Heart left ventricle (tissue), 16 donors: ENCODE measurements around the gene ITK. TPM values are rescaled to one million over a fixed set of nuclear protein-coding genes. Genes with fewer than 3 reads are reported as not detected.
A peak's percentile ranks its signal among the peaks of the same experiment; 100 is the strongest.

Experiments
- ATAC-seq, 4 donors: fragments of 200-7000 bp; cut with Tn5 transposase; one replicate each; pipeline ENCODE4 v1.9.1; 2020 to 2022; ENCODE audit warnings: moderate library complexity in 4 of 4, mild to moderate bottlenecking in 3 of 4, moderate number of reproducible peaks in 1 of 4
- DNase-seq, 5 donors: peaks; one replicate each; pipeline ENCODE4 v3.0.0-alpha.2; 2020
- H3K27ac ChIP-seq, 12 donors: fragments of 200-600 bp; sonication (generic) in 4 of 12; one replicate each; pipeline versions ENCODE4 v1.5.0 to v1.8.0; 2016 to 2022; ENCODE audit warnings: mild to moderate bottlenecking in 2 of 12
- H3K27me3 ChIP-seq, 9 donors: fragments of 200-600 bp; sonication (generic) in 2 of 9; one replicate each; pipeline versions ENCODE4 v1.5.1 to v1.8.0; 2016 to 2022; ENCODE audit warnings: mild to moderate bottlenecking in 3 of 9
- H3K36me3 ChIP-seq, 9 donors: fragments of 200-600 bp; sonication (generic) in 2 of 9; one replicate each; pipeline versions ENCODE4 v1.5.0 to v1.8.0; 2018 to 2022; ENCODE audit warnings: mild to moderate bottlenecking in 2 of 9
- H3K4me1 ChIP-seq, 12 donors: fragments of 200-600 bp; sonication (generic) in 4 of 12; one replicate each; pipeline versions ENCODE4 v1.5.0 to v1.8.0; 2016 to 2022; ENCODE audit warnings: mild to moderate bottlenecking in 3 of 12
- H3K4me3 ChIP-seq, 12 donors: fragments of 200-600 bp; sonication (generic) in 4 of 12; one replicate each; pipeline versions ENCODE4 v1.5.0 to v1.8.0; 2017 to 2022; ENCODE audit warnings: mild to moderate bottlenecking in 9 of 12, moderate library complexity in 4 of 12
- H3K9me3 ChIP-seq, 12 donors: fragments of 200-600 bp; sonication (generic) in 4 of 12; one replicate each; pipeline versions ENCODE4 v1.5.0 to v1.8.0; 2016 to 2022; ENCODE audit warnings: mild to moderate bottlenecking in 1 of 12
- CTCF ChIP-seq, 12 donors: fragments of 200-600 bp; sonication (generic) in 4 of 12; IDR thresholded peaks; one replicate each; pipeline versions ENCODE4 v1.5.0 to v1.8.0; 2018 to 2022; ENCODE audit warnings: antibody characterized with exemption in 12 of 12, mild to moderate bottlenecking in 5 of 12
- POLR2A ChIP-seq, 2 donors: fragments of 450-650 bp; IDR thresholded peaks; one replicate each; pipeline ENCODE4 v1.6.1; 2017; ENCODE audit warnings: antibody characterized with exemption in 2 of 2, mild to moderate bottlenecking in 2 of 2, moderate library complexity in 2 of 2
- WGBS, 4 donors: extraction: QIAGEN DNeasy Blood & Tissue Kit in 2 of 4; methylation state at CpG; one replicate each; pipeline versions ENCODE4 v1.1.5 to v1.1.7; 2013 to 2018; 5-methylcytosine and 5-hydroxymethylcytosine counted together
- intact Hi-C, 10 donors: fragments of 100-400 bp; cut with DNase I; formaldehyde crosslinking; loops; one replicate each; pipeline versions ENCODE4 v1.11.1 to v1.14.2; 2022
- polyA plus RNA-seq, 2 donors: library from polyadenylated mRNA; stranded (reverse); fragments of 200-250 nt; gene quantifications; one replicate each; pipeline ENCODE4 v1.2.3, GENCODE V29; 2013
- total RNA-seq, 9 donors: library from RNA; depleted of rRNA in 2 of 9; stranded (reverse); fragments of >200 nt in 2 of 9; fragmentation: NEBNext Ultra II Directional in 3 of 9; extraction: Animal tissue kit (Norgen Biotek cat#: 25700) in 3 of 9; gene quantifications; one replicate each; pipeline versions ENCODE4 v1.1.0 to v1.2.4, GENCODE V29; 2016 to 2023
- donor health status: ischemic (EF 13 %, LVEDD 7.1; RV severe dilation, severe dysfunction).
- donor health status: healthy with polysubstance abuse.
- donor health status: DM: no; HTN: yes; CAD: no.
- donor health status: DM: no; HTN: no; CAD: no.
- donor health status: ischemic (EF 25% LVEDD 6.9; RV normal size, moderate dysfunction).
- donor health status: ischemic (EF 25% LVEDD 5.7; RV mildly dilated, moderate dysfunction).
- donor health status: healthy.
- donor health status: DM: yes; HTN: yes; CAD: no.
- donor health status: ischemic (EF 35%, LVEDD 5.7; RV mildly dilated, moderate dysfunction).
- donor health status: nonischemic (EF 11% LVEDD 7.7; RV severe dilation, severe dysfunction).
- donor health status: DM: yes; HTN: yes; CAD: no.
- donor health status: PGD.
- donor health status: ischemic (EF 29% LVEDD 5.4; RV normal size, mild dysfunction).
- donor health status: nonischemic (EF 23%, LVEDD 6.1; RV moderate dilation, normal function).

Gene ITK
- total and polyA plus RNA-seq, 11 donors: 0.09 to 7.3 (median 0.42) TPM

GRCh38 chr5:157300564-157300963 lies 119.9 kb downstream of the ITK start:
- Histone ChIP-seq H3K27me3 (no peaks in the 10 kb centered on the region), H3K27ac (no peak overlapping the region), H3K4me3 (no peak overlapping the region), H3K9me3 (no peaks in the 10 kb centered on the region), H3K36me3 (peaks cover 0 to 35% (median 7%) of the 10 kb centered on the region in 9 donors), H3K4me1 (peaks cover 0 to 9% (median 0%) of the 10 kb centered on the region in 12 donors)
- intact Hi-C loops: loop anchor here in 1 of 10 donors (5.0 kb wide), 1 partner anchor 38 kb away; no protein-coding TSS in a partner anchor
- WGBS, 4 donors: 88 to 94% (median 90%) methylated on average over 10 of the region's 10 CpGs
- ATAC-seq (no peak), DNase-seq (no peak)
- no peak for TF ChIP-seq POLR2A (IDR thresholded peaks at IDR 0.05)
- no peak for TF ChIP-seq CTCF (IDR thresholded peaks at IDR 0.05)

GRCh38 chr5:157301066-157301465 lies 120.4 kb downstream of the ITK start:
- no peak overlapping the region for H3K4me3 ChIP-seq
- no peaks in the 10 kb centered on the region for H3K27me3 ChIP-seq
- H3K27ac ChIP-seq: no peak overlapping the region
- no peak for TF ChIP-seq POLR2A (IDR thresholded peaks at IDR 0.05)
- peaks cover 0 to 9% (median 0%) of the 10 kb centered on the region in 12 donors for H3K4me1 ChIP-seq
- no peak for DNase-seq
- peaks cover 0 to 33% (median 7%) of the 10 kb centered on the region in 9 donors for H3K36me3 ChIP-seq
- ATAC-seq: no peak
- intact Hi-C loops: loop anchor here in 1 of 10 donors (5.0 kb wide), 1 partner anchor 39 kb away; no protein-coding TSS in a partner anchor
- no peaks in the 10 kb centered on the region for H3K9me3 ChIP-seq

- Histone ChIP-seq H3K36me3 (peaks cover 0 to 25% (median 0%) of the 10 kb centered on the region in 9 donors), H3K9me3 (no peaks in the 10 kb centered on the region), H3K4me3 (no peak overlapping the region), H3K27me3 (no peaks in the 10 kb centered on the region), H3K4me1 (peaks cover 0 to 12% (median 0%) of the 10 kb centered on the region in 12 donors), H3K27ac (no peak overlapping the region)
- no peak for TF ChIP-seq POLR2A (IDR thresholded peaks at IDR 0.05)
- no peak for TF ChIP-seq CTCF (IDR thresholded peaks at IDR 0.05)
- intact Hi-C loops: loop anchor here in 1 of 10 donors (5.0 kb wide), 1 partner anchor 41 kb away; no protein-coding TSS in a partner anchor
- no peak for ATAC-seq
- no peak for DNase-seq
- WGBS, 4 donors: 91 to 99% (median 92%) methylated on average over 5 of the region's 5 CpGs
Measured at GRCh38 chr5:157303023-157303422, 122.4 kb downstream of the ITK start.

- H3K27me3 ChIP-seq: no peaks in the 10 kb centered on the region
- 35 to 43% (median 39%) methylated on average over 6 to 8 of the region's 8 CpGs for WGBS, 4 donors
- peak overlapping the region in 2 of 12 donors; percentile 27 to 37 for H3K27ac ChIP-seq
- H3K36me3 ChIP-seq: peaks cover 0 to 28% (median 0%) of the 10 kb centered on the region in 9 donors
- DNase-seq: peak in 4 of 5 donors; percentile 36 to 74 (median 54)
- TF ChIP-seq POLR2A (IDR thresholded peaks at IDR 0.05) (no peak), CTCF (IDR thresholded peaks at IDR 0.05) (peak in 8 of 12 donors; percentile 12 to 43 (median 36))
- ATAC-seq: peak; percentile 60 to 78 (median 77)
- intact Hi-C loops: loop anchor here in 1 of 10 donors (5.0 kb wide), 1 partner anchor 41 kb away; no protein-coding TSS in a partner anchor
- no peaks in the 10 kb centered on the region for H3K9me3 ChIP-seq
- peaks cover 0 to 12% (median 0%) of the 10 kb centered on the region in 12 donors for H3K4me1 ChIP-seq
- no peak overlapping the region for H3K4me3 ChIP-seq
Measured at GRCh38 chr5:157303667-157304327, 123.2 kb downstream of the ITK start.

Other genes with a start within 250 kb of the ITK start
- 10 to 100 TPM in 1 of 9 donors, under 1 TPM in 2, not detected in 6; 0.42 to 14.8 (median 0.45) TPM for gene TIMD4, start 217.6 kb upstream of the ITK start, total RNA-seq
- gene TIMD4, start 217.6 kb upstream of the ITK start, polyA plus RNA-seq: not detected
- under 1 TPM in 2 of 9 donors, not detected in 7; 0.18 to 0.56 TPM for gene HAVCR1, start 121.7 kb upstream of the ITK start, total RNA-seq
- not detected for gene HAVCR1, start 121.7 kb upstream of the ITK start, polyA plus RNA-seq
- 10 to 100 TPM in 2 of 9 donors, 1 to 10 TPM in 7; 1.0 to 39.2 (median 1.9) TPM for gene HAVCR2, start 71.8 kb upstream of the ITK start, total RNA-seq
- 1 to 10 TPM in 1 of 2 donors, under 1 TPM in 1; 0.80 to 1.9 TPM for gene HAVCR2, start 71.8 kb upstream of the ITK start, polyA plus RNA-seq
- 10 to 100 TPM in 2 of 9 donors, 1 to 10 TPM in 7; 6.9 to 11.0 (median 9.6) TPM for gene MED7, start 38.0 kb upstream of the ITK start, total RNA-seq
- gene MED7, start 38.0 kb upstream of the ITK start, polyA plus RNA-seq: 1 to 10 TPM; 9.2 to 9.8 TPM
- not detected for gene GARIN3, start 14.6 kb upstream of the ITK start, total RNA-seq
- not detected for gene GARIN3, start 14.6 kb upstream of the ITK start, polyA plus RNA-seq
- 10 to 100 TPM; 27.3 to 62.7 (median 39.1) TPM for gene CYFIP2, start 85.3 kb downstream of the ITK start, total RNA-seq
- 10 to 100 TPM; 23.2 TPM for gene CYFIP2, start 85.3 kb downstream of the ITK start, polyA plus RNA-seq